ENCODE data around the gene BEGAIN.

BEGAIN gene

GRCh38 chr14:100622708-100623485 lies 35.7 kb upstream of the BEGAIN start:
- Histone ChIP-seq H3K9me3 (no peaks in the 10 kb centered on the region), H3K4me1 (peaks cover 45% of the 10 kb centered on the region), H3K27ac (no peak overlapping the region), H3K4me2 (peak overlapping the region; percentile 37), H4K20me1 (no peaks in the 10 kb centered on the region), H3K9ac (no peak overlapping the region), H3K36me3 (no peaks in the 10 kb centered on the region), H3K4me3 (no peak overlapping the region), H3K27me3 (no peaks in the 10 kb centered on the region)
- TF ChIP-seq Cebpa-rat (IDR thresholded peaks at IDR 0.05) = no peak

DNA sequence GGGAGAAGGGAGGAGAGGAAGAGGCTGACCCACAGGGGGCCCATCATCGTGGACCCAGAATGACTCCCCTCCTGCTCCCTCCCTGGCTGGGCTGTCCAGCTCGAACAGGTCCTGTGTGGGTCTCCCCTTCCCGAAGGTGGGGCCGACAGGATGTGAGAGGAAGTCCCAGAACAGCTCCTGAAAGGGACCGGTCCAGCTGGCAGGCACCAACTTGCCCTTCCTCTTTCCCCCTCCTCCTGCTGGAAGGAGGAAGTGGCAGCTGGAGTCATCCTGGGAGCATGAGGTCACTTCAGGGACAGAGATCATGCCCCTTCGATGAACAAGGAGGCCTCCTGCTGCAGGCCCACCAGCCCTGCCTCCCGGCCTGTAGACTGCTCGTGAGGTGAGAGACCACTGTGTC lies 35.0 kb upstream of the BEGAIN start:
- H4K20me1 ChIP-seq = no peaks in the 10 kb centered on the region

DNA sequence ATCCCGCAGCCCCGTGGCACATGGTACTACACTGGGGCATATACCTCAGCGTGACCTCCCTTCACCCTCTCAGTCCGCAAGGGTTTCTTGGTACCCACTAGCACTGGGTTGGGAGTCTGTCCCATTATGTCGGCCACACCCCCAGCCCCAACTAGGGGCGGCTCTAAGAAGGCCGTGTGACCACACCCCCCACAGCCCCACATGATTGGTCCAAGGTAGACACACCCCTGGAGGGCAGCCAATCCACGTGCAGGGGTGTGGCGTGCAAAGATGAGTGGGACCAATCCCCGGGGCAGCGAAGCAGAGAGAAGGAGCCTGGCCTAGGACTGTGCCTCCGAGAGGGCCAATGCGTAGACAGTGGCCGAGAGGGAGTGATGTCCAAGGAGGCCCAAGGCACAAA lies 34.6 kb upstream of the BEGAIN start:
- no peaks in the 10 kb centered on the region for H3K36me3 ChIP-seq
- TF ChIP-seq Cebpa-rat (IDR thresholded peaks at IDR 0.05) = no peak
- peaks cover 56% of the 10 kb centered on the region for H3K4me1 ChIP-seq
- H3K27ac ChIP-seq = no peak overlapping the region
- peak overlapping the region; percentile 37 for H3K4me2 ChIP-seq
- H3K4me3 ChIP-seq = no peak overlapping the region
- no peak overlapping the region for H3K9ac ChIP-seq
- no peaks in the 10 kb centered on the region for H3K27me3 ChIP-seq
- no peaks in the 10 kb centered on the region for H3K9me3 ChIP-seq
- H4K20me1 ChIP-seq = no peaks in the 10 kb centered on the region

More for the DNA sequence above, 35.0 kb upstream of the BEGAIN start:
- peaks cover 52% of the 10 kb centered on the region for H3K4me1 ChIP-seq
- H3K4me2 ChIP-seq = peak overlapping the region; percentile 37
- H3K36me3 ChIP-seq = no peaks in the 10 kb centered on the region
- H3K9ac ChIP-seq = no peak overlapping the region
- no peak for TF ChIP-seq Cebpa-rat (IDR thresholded peaks at IDR 0.05)
- no peak overlapping the region for H3K4me3 ChIP-seq
- H3K27me3 ChIP-seq = no peaks in the 10 kb centered on the region
- H3K27ac ChIP-seq = no peak overlapping the region
- H3K9me3 ChIP-seq = no peaks in the 10 kb centered on the region

- Histone ChIP-seq H3K27me3 (no peaks in the 10 kb centered on the region), H3K4me2 (peak overlapping the region; percentile 81)
- TF ChIP-seq Cebpa-rat (IDR thresholded peaks at IDR 0.05) = no peak
Observed at GRCh38 chr14:100620255-100621100, 33.3 kb upstream of the BEGAIN start.

GRCh38 chr14:100619396-100620254 lies 32.4 kb upstream of the BEGAIN start:
- Histone ChIP-seq H3K4me3 (no peak overlapping the region), H3K4me1 (peaks cover 70% of the 10 kb centered on the region), H3K36me3 (no peaks in the 10 kb centered on the region), H3K9me3 (no peaks in the 10 kb centered on the region), H3K4me2 (peak overlapping the region; percentile 81), H3K27ac (peak overlapping the region; percentile 31; the same call in 1 of the 2 replicates), H4K20me1 (no peaks in the 10 kb centered on the region), H3K27me3 (no peaks in the 10 kb centered on the region), H3K9ac (peak overlapping the region; percentile 32)
- no peak for TF ChIP-seq Cebpa-rat (IDR thresholded peaks at IDR 0.05)

More at GRCh38 chr14:100620255-100621100, 33.3 kb upstream of the BEGAIN start:
- Histone ChIP-seq H3K9me3 (no peaks in the 10 kb centered on the region), H3K27ac (no peak overlapping the region), H3K4me3 (no peak overlapping the region), H3K4me1 (peaks cover 69% of the 10 kb centered on the region), H3K36me3 (no peaks in the 10 kb centered on the region), H3K9ac (no peak overlapping the region), H4K20me1 (no peaks in the 10 kb centered on the region)

DNA sequence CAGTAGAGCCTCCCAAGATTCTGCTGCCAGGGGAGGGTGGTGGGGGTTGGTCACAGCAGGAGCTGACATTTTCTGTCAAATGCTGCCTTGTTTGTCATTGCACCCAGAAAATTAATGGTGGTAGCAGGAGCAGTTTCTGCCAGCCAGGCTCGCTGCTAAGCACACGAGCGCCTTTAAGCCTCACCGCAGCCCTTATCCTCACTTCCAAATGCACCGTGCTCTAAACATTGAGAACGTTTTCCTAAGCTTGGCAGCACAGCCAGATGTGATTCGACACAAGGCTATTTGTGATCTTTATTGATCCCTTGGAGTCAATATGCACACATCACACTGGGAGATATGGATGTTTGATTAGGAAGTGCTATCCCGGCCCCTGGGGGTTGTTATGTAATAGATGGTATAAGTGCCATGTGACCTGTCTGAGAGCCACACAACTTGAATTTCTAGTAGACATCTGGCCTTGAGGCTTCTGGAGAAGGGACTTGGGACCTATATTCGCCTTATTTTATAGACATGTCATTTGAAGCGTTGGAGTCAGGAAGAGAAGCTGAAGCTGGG lies 31.6 kb upstream of the BEGAIN start:
- peak overlapping the region; percentile 81 for H3K4me2 ChIP-seq
- peak overlapping the region; percentile 32 for H3K9ac ChIP-seq
- H3K27ac ChIP-seq = peak overlapping the region; percentile 57; the same call in 1 of the 2 replicates
- H3K27me3 ChIP-seq = no peaks in the 10 kb centered on the region
- no peaks in the 10 kb centered on the region for H3K36me3 ChIP-seq
- H3K9me3 ChIP-seq = no peaks in the 10 kb centered on the region
- H4K20me1 ChIP-seq = no peaks in the 10 kb centered on the region
- H3K4me1 ChIP-seq = peaks cover 70% of the 10 kb centered on the region
- H3K4me3 ChIP-seq = no peak overlapping the region
- TF ChIP-seq Cebpa-rat (IDR thresholded peaks at IDR 0.05) = no peak

DNA sequence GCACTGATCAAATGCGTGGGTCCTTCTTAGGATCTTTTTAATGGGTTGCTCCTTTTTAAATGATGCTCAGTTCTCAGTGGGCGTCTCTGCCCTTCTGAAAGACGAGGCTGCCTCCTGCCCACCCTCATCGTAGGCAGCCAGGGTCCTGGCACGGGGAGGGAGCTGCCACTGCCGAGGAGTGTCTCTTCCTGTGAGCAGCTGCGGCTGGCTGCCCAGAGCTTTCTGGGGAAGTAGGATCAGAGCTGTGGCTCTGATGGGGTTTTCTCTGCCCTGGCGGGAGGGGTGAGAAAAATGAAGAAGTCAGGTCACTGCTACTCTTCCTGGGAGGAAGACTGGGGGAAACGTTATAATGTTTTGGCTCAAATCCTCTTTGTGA lies 31.1 kb upstream of the BEGAIN start:
- no peaks in the 10 kb centered on the region for H3K36me3 ChIP-seq
- H3K27ac ChIP-seq = peak overlapping the region; percentile 57
- peak overlapping the region; percentile 32; the same call in 1 of the 2 replicates for H3K9ac ChIP-seq
- peaks cover 68% of the 10 kb centered on the region for H3K4me1 ChIP-seq
- H3K9me3 ChIP-seq = no peaks in the 10 kb centered on the region
- H3K4me3 ChIP-seq = no peak overlapping the region; the same call in 1 of the 2 replicates
- peak overlapping the region; percentile 81 for H3K4me2 ChIP-seq
- H4K20me1 ChIP-seq = no peaks in the 10 kb centered on the region
- no peaks in the 10 kb centered on the region for H3K27me3 ChIP-seq
- no peak for TF ChIP-seq Cebpa-rat (IDR thresholded peaks at IDR 0.05)

GRCh38 chr14:100617410-100618317 lies 30.4 kb upstream of the BEGAIN start:
- TF ChIP-seq Cebpa-rat (IDR thresholded peaks at IDR 0.05) = no peak
- Histone ChIP-seq H3K27me3 (no peaks in the 10 kb centered on the region), H3K27ac (peak overlapping the region; percentile 57), H4K20me1 (no peaks in the 10 kb centered on the region), H3K4me2 (peak overlapping the region; percentile 81), H3K4me3 (no peak overlapping the region; the same call in 1 of the 2 replicates), H3K36me3 (no peaks in the 10 kb centered on the region), H3K9ac (peak overlapping the region; percentile 32; the same call in 1 of the 2 replicates), H3K9me3 (no peaks in the 10 kb centered on the region), H3K4me1 (peaks cover 62% of the 10 kb centered on the region)

Data from BLaER1 (cell line).